ENCODE results near the gene POU2AF1.

DNA sequence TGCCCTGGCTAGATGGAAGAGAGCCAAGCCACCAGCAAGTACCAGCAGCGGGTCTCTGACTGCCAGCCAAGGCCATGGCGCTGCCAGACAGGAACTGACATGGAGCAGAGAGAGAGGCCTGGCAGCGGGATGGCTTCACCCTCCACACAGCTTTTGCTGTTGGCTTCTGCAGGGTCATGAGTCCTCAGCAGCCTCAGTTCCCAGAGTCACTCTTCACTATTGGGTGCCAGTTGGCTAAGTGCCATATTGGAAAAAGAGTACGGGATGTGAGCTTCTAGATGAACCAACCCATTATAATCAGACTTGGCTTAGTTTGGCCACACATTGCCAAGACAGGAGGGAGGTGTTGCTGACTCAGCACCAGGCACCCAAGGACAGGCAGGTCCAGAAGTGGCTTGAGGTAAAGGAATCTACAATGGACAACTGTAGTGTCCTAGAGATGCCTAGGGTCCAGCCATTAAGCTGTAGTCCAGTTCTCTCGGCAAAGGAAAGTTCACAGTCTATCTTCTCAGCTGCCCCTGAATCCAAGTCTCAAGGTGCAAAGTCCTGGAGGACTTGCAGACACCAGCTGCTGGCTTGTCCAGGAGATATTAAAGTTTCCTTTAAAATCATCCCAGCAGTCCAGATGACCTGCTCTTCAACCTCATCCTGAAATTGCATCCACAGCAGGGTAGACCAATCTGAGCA is 40.7 kb upstream of the POU2AF1 start:
- TF ChIP-seq TCF12 (IDR thresholded peaks at IDR 0.05; ENCODE audit: low read depth) (no peak), EP300 (IDR thresholded peaks at IDR 0.05; ENCODE audit: borderline replicate concordance) (no peak), ZBTB7A (IDR thresholded peaks at IDR 0.05; ENCODE audit: low read depth) (no peak), YY1 (IDR thresholded peaks at IDR 0.05; ENCODE audit: low read depth) (no peak), EGR1 (IDR thresholded peaks at IDR 0.05) (no peak), RAD21 (IDR thresholded peaks at IDR 0.05; ENCODE audit: low read depth) (no peak), NFIC (IDR thresholded peaks at IDR 0.05) (no peak), CREB1 (IDR thresholded peaks at IDR 0.05; ENCODE audit: low read depth) (no peak), TEAD4 (IDR thresholded peaks at IDR 0.05) (no peak)
- TF ChIP-seq, protein P1, sequence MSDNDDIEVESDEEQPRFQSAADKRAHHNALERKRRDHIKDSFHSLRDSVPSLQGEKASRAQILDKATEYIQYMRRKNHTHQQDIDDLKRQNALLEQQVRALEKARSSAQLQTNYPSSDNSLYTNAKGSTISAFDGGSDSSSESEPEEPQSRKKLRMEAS (IDR thresholded peaks at IDR 0.05), result no peak
- TF ChIP-seq, protein P2, sequence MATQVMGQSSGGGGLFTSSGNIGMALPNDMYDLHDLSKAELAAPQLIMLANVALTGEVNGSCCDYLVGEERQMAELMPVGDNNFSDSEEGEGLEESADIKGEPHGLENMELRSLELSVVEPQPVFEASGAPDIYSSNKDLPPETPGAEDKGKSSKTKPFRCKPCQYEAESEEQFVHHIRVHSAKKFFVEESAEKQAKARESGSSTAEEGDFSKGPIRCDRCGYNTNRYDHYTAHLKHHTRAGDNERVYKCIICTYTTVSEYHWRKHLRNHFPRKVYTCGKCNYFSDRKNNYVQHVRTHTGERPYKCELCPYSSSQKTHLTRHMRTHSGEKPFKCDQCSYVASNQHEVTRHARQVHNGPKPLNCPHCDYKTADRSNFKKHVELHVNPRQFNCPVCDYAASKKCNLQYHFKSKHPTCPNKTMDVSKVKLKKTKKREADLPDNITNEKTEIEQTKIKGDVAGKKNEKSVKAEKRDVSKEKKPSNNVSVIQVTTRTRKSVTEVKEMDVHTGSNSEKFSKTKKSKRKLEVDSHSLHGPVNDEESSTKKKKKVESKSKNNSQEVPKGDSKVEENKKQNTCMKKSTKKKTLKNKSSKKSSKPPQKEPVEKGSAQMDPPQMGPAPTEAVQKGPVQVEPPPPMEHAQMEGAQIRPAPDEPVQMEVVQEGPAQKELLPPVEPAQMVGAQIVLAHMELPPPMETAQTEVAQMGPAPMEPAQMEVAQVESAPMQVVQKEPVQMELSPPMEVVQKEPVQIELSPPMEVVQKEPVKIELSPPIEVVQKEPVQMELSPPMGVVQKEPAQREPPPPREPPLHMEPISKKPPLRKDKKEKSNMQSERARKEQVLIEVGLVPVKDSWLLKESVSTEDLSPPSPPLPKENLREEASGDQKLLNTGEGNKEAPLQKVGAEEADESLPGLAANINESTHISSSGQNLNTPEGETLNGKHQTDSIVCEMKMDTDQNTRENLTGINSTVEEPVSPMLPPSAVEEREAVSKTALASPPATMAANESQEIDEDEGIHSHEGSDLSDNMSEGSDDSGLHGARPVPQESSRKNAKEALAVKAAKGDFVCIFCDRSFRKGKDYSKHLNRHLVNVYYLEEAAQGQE (IDR thresholded peaks at IDR 0.05; ENCODE audit: low read depth), result no peak
- TF ChIP-seq, protein P3, sequence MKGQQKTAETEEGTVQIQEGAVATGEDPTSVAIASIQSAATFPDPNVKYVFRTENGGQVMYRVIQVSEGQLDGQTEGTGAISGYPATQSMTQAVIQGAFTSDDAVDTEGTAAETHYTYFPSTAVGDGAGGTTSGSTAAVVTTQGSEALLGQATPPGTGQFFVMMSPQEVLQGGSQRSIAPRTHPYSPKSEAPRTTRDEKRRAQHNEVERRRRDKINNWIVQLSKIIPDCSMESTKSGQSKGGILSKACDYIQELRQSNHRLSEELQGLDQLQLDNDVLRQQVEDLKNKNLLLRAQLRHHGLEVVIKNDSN (IDR thresholded peaks at IDR 0.05), result no peak
